ENCODE measurements around the gene ABAT. TPM values are rescaled to one million over a fixed set of nuclear protein-coding genes. Genes with fewer than 3 reads are reported as not detected.
"Not testable (repeated sequence)": the region's sequence is repeated elsewhere in the genome, so short reads cannot be mapped to it uniquely, and the experiment has no call there.

ABAT gene
- total RNA-seq, 2 experiments from 2014 or later: 2.0 to 6.7 TPM

- Histone ChIP-seq H3K4me1 (ENCODE audit: insufficient read depth, low read length, poor library complexity, severe bottlenecking) (no peaks in the 10 kb centered on the region), H3K4me3 (ENCODE audit: low read depth, low read length, poor library complexity, severe bottlenecking) (no peak overlapping the region), H4K20me1 (ENCODE audit: insufficient read depth, low read length) (no peaks in the 10 kb centered on the region), H3K9me2 (ENCODE audit: insufficient read depth, low read length) (no peaks in the 10 kb centered on the region), H3K4me2 (ENCODE audit: low read length) (no peak overlapping the region), H3K36me3 (ENCODE audit: insufficient read depth, low read length) (no peaks in the 10 kb centered on the region), H3K79me2 (ENCODE audit: insufficient read depth, low read depth, low read length) (no peaks in the 10 kb centered on the region), H3K9me3 (ENCODE audit: low read length) (no peaks in the 10 kb centered on the region), H2AFZ (ENCODE audit: low read length) (no peak overlapping the region), H3K27ac (ENCODE audit: low read depth, low read length, poor library complexity, severe bottlenecking) (no peak overlapping the region)
- no peak for TF ChIP-seq EZH2phosphoT487 (IDR thresholded peaks at IDR 0.05; ENCODE audit: borderline replicate concordance, low read depth, low read length)
- intact Hi-C loops (cut with micrococcal nuclease; ENCODE audit: unreplicated experiment): no loop called here
- ChIA-PET POLR2A (no interaction called here), CTCF (ENCODE audit: unreplicated experiment) (no interaction called here)
- no TSS peak for BruUV-seq (replicated peaks)
- no peak for DNase-seq (ENCODE audit: low spot score)
Observed at GRCh38 chr16:8741636-8742035, 67.2 kb downstream of the ABAT start.

- Histone ChIP-seq H3K27ac (ENCODE audit: low read depth, low read length, poor library complexity, severe bottlenecking) (no peak overlapping the region), H3K9me2 (ENCODE audit: insufficient read depth, low read length) (no peaks in the 10 kb centered on the region), H4K20me1 (ENCODE audit: insufficient read depth, low read length) (no peaks in the 10 kb centered on the region), H3K4me2 (ENCODE audit: low read length) (no peak overlapping the region), H3K4me1 (ENCODE audit: insufficient read depth, low read length, poor library complexity, severe bottlenecking) (no peaks in the 10 kb centered on the region), H3K9me3 (ENCODE audit: low read length) (no peaks in the 10 kb centered on the region), H3K36me3 (ENCODE audit: insufficient read depth, low read length) (no peaks in the 10 kb centered on the region), H3K4me3 (ENCODE audit: low read depth, low read length, poor library complexity, severe bottlenecking) (no peak overlapping the region), H3K79me2 (ENCODE audit: insufficient read depth, low read depth, low read length) (no peaks in the 10 kb centered on the region), H2AFZ (ENCODE audit: low read length) (no peak overlapping the region)
- ChIA-PET POLR2A (no interaction called here), CTCF (ENCODE audit: unreplicated experiment) (no interaction called here)
- DNase-seq (ENCODE audit: low spot score): no peak
- no peak for TF ChIP-seq CTCF (conservative IDR thresholded peaks at IDR 0.05; ENCODE audit: low read length)
- TF ChIP-seq EZH2phosphoT487 (IDR thresholded peaks at IDR 0.05; ENCODE audit: borderline replicate concordance, low read depth, low read length): no peak
- intact Hi-C loops (cut with micrococcal nuclease; ENCODE audit: unreplicated experiment): no loop called here
- BruUV-seq (replicated peaks): no TSS peak
Observed at GRCh38 chr16:8742068-8742467, 67.7 kb downstream of the ABAT start.

GRCh38 chr16:8748944-8749343 is 74.5 kb downstream of the ABAT start:
- H3K4me1 ChIP-seq (ENCODE audit: insufficient read depth, low read length, poor library complexity, severe bottlenecking); H3K4me2 ChIP-seq (ENCODE audit: low read length); H3K9me3 ChIP-seq (ENCODE audit: low read length); H3K27ac ChIP-seq (ENCODE audit: low read depth, low read length, poor library complexity, severe bottlenecking); H3K4me3 ChIP-seq (ENCODE audit: low read depth, low read length, poor library complexity, severe bottlenecking); DNase-seq (ENCODE audit: low spot score); H4K20me1 ChIP-seq (ENCODE audit: insufficient read depth, low read length); CTCF ChIA-PET (ENCODE audit: unreplicated experiment); intact Hi-C loops (cut with micrococcal nuclease; ENCODE audit: unreplicated experiment); H3K36me3 ChIP-seq (ENCODE audit: insufficient read depth, low read length); BruUV-seq (replicated peaks); H2AFZ ChIP-seq (ENCODE audit: low read length); H3K9me2 ChIP-seq (ENCODE audit: insufficient read depth, low read length); H3K79me2 ChIP-seq (ENCODE audit: insufficient read depth, low read depth, low read length): not testable (repeated sequence)
- POLR2A ChIA-PET: interaction anchor here (0.8 kb wide), 1 partner anchor 41 kb away, joined by 3 read pairs; no protein-coding TSS in a partner anchor

Measured in OCI-LY7 (cell line).